ENCODE measurements around the gene IPMK. TPM values are rescaled to one million over a fixed set of nuclear protein-coding genes. Genes with fewer than 3 reads are reported as not detected.

The IPMK gene
- total RNA-seq, 1 experiment from 2014 or later, result 7.2 TPM

DNA sequence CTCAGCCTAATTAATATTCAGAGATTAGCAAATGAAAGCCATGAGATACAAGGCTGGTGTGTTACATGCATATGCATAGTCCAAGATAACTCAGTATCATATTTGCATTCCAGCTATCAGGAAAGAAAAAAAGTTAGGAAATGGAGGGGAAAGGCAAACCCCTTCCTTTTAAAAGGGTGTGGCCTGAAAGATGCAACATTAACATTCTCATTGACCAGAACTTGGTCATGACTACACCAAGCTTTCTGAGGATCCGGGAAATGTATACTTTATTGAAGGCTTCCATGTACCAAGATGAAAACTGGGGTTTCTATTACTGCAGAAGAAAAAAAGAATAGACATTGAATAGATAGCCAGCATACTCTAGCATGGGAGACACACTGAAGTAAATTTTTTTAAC lies 96.5 kb downstream of the IPMK start:
- no peak overlapping the region for H4K5ac ChIP-seq (ENCODE audit: insufficient read length, low read depth, low read length)
- DNase-seq, result no peak
- no peaks in the 10 kb centered on the region for H3K79me1 ChIP-seq (ENCODE audit: insufficient read depth, low read depth, low read length, poor library complexity, severe bottlenecking)
- WGBS (ENCODE audit: extremely low coverage, insufficient read length, low lambda C conversion rate), result no CpG with 5 or more reads among the region's 1 CpG
- H3K4me2 ChIP-seq (ENCODE audit: insufficient read depth, insufficient read length, low read length), result no peak overlapping the region
- Mint-ChIP-seq H3K9me3 (no peaks in the 10 kb centered on the region), H3K36me3 (ENCODE audit: insufficient read depth in 1 of 3, low read depth in 3 of 3) (no peaks in the 10 kb centered on the region), H3K4me1 (peaks cover 3 to 4% of the 10 kb centered on the region in 2 experiments; a peak in 1 of 4 replicates), H3K27ac (no peak overlapping the region), H3K27me3 (ENCODE audit: low read depth) (no peaks in the 10 kb centered on the region), H3K4me3 (no peak overlapping the region)
- no peaks in the 10 kb centered on the region for H3K9me3 ChIP-seq (ENCODE audit: control insufficient read depth, low read depth, low read length)
- no peak overlapping the region for H2BK12ac ChIP-seq (ENCODE audit: insufficient read length, low read depth, low read length)
- TF ChIP-seq, protein P1, sequence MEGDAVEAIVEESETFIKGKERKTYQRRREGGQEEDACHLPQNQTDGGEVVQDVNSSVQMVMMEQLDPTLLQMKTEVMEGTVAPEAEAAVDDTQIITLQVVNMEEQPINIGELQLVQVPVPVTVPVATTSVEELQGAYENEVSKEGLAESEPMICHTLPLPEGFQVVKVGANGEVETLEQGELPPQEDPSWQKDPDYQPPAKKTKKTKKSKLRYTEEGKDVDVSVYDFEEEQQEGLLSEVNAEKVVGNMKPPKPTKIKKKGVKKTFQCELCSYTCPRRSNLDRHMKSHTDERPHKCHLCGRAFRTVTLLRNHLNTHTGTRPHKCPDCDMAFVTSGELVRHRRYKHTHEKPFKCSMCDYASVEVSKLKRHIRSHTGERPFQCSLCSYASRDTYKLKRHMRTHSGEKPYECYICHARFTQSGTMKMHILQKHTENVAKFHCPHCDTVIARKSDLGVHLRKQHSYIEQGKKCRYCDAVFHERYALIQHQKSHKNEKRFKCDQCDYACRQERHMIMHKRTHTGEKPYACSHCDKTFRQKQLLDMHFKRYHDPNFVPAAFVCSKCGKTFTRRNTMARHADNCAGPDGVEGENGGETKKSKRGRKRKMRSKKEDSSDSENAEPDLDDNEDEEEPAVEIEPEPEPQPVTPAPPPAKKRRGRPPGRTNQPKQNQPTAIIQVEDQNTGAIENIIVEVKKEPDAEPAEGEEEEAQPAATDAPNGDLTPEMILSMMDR (conservative IDR thresholded peaks at IDR 0.05), result no peak
- H2BK20ac ChIP-seq (ENCODE audit: low read depth, low read length, poor library complexity, severe bottlenecking), result no peak overlapping the region
- no peak overlapping the region for H4K91ac ChIP-seq (ENCODE audit: insufficient read length, low read depth, low read length)
- H3K18ac ChIP-seq (ENCODE audit: insufficient read length, low read depth, low read length), result no peak overlapping the region
- H3K23me2 ChIP-seq (ENCODE audit: insufficient read length, low read depth, low read length, poor library complexity, severe bottlenecking), result no peaks in the 10 kb centered on the region
- no peak overlapping the region for H2BK15ac ChIP-seq (ENCODE audit: low read depth, low read length)
- no peak overlapping the region for H3K27ac ChIP-seq (ENCODE audit: insufficient read length, low read depth, low read length)
- no peak overlapping the region for H2AK5ac ChIP-seq (ENCODE audit: insufficient read length, low read length)
- H3K14ac ChIP-seq (ENCODE audit: insufficient read depth, low read length), result no peak overlapping the region
- no peak overlapping the region for H3K56ac ChIP-seq (ENCODE audit: insufficient read length, low read depth, low read length)
- H2BK120ac ChIP-seq (ENCODE audit: low read depth, low read length, poor library complexity, severe bottlenecking), result no peak overlapping the region
- no peaks in the 10 kb centered on the region for H3K79me2 ChIP-seq (ENCODE audit: insufficient read depth, low read length)
- no peak overlapping the region for H3K4ac ChIP-seq (ENCODE audit: low read depth, low read length)
- H4K8ac ChIP-seq (replicated peaks; ENCODE audit: insufficient read length, low read depth, low read length), result no peak overlapping the region
- H3T11ph ChIP-seq (ENCODE audit: low read length), result no peak overlapping the region
- no peak overlapping the region for H3K9ac ChIP-seq (ENCODE audit: extremely low read depth, insufficient read length, low read length)
- no peaks in the 10 kb centered on the region for H3K4me1 ChIP-seq (ENCODE audit: insufficient read depth, low read length)
- H2BK5ac ChIP-seq (ENCODE audit: insufficient read length, low read length), result no peak overlapping the region
- no peaks in the 10 kb centered on the region for H3K27me3 ChIP-seq (ENCODE audit: insufficient read depth, low read length)
- no peak overlapping the region for H3K23ac ChIP-seq (ENCODE audit: insufficient read length, low read depth, low read length)
- no peaks in the 10 kb centered on the region for H4K20me1 ChIP-seq (ENCODE audit: control insufficient read depth, insufficient read depth, insufficient read length)
- H2AFZ ChIP-seq (ENCODE audit: low read length), result no peak overlapping the region
